Measurements from ENCODE around the gene PQBP1. TPM values are rescaled to one million over a fixed set of nuclear protein-coding genes. Genes with fewer than 3 reads are reported as not detected.
A peak's percentile ranks its signal among the peaks of the same experiment; 100 is the strongest.
"Not testable (repeated sequence)": the region's sequence is repeated elsewhere in the genome, so short reads cannot be mapped to it uniquely, and the experiment has no call there.

PQBP1 gene, protein sequence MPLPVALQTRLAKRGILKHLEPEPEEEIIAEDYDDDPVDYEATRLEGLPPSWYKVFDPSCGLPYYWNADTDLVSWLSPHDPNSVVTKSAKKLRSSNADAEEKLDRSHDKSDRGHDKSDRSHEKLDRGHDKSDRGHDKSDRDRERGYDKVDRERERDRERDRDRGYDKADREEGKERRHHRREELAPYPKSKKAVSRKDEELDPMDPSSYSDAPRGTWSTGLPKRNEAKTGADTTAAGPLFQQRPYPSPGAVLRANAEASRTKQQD
- total RNA-seq (10 to 100 TPM; 66.7 to 68.8 TPM), total RNA-seq (40.2 to 44.9 reads per million in 2 donors)

- Mint-ChIP-seq H3K36me3 (ENCODE audit: low read depth) (peaks cover 2% of the 10 kb centered on the region), H3K27ac (peak within 1 kb of the TSS; percentile 93), H3K4me1 (peaks cover 11% of the 10 kb centered on the region), H3K27me3 (no peaks in the 10 kb centered on the region), H3K4me3 (peak within 1 kb of the TSS; percentile 95)
- peak; percentile 73 to 81 (median 78) for DNase-seq
- ATAC-seq = peak; percentile 86
- no peaks in the 10 kb centered on the region for H3K9me3 ChIP-seq (ENCODE audit: control insufficient read depth, low read length, poor library complexity, severe bottlenecking)
Observed at GRCh38 chrX:48897625-48898306, at the start of gene PQBP1, which contains the start of gene TIMM17B. Gene PQBP1, plus strand, starts transcription at chrX:48897930. Its CDS starts 580 bp downstream, at chrX:48898510. Gene TIMM17B, minus strand, starts transcription at chrX:48897768. Its CDS starts 19 bp downstream, at chrX:48897749.

DNA sequence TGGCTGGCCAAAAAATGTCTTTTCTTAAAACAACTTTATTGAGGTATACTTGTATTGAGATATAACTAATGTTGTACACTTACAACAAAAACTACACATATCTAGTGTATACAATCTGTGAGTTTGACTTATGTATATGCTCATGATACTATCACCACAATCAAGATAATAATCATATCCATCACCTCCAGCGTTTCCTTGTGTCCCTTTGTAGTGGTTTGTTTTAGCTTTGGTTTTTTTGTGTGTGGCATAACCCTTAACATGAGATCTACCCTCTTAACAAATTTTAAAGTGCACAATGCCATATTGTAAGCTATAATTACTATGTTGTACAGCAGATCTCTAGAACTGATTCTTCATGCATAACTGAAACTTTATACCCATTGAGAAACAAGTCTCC is 48.9 kb upstream of the PQBP1 start:
- Mint-ChIP-seq H3K27me3 (no peaks in the 10 kb centered on the region), H3K4me3 (peak overlapping the region; percentile 28), H3K4me1 (peaks cover 8% of the 10 kb centered on the region), H3K27ac (no peak overlapping the region), H3K36me3 (ENCODE audit: low read depth) (no peaks in the 10 kb centered on the region)
- H3K9me3 ChIP-seq (ENCODE audit: control insufficient read depth, low read length, poor library complexity, severe bottlenecking) = no peaks in the 10 kb centered on the region
- DNase-seq (no peak), ATAC-seq (peak; percentile 87)

DNA sequence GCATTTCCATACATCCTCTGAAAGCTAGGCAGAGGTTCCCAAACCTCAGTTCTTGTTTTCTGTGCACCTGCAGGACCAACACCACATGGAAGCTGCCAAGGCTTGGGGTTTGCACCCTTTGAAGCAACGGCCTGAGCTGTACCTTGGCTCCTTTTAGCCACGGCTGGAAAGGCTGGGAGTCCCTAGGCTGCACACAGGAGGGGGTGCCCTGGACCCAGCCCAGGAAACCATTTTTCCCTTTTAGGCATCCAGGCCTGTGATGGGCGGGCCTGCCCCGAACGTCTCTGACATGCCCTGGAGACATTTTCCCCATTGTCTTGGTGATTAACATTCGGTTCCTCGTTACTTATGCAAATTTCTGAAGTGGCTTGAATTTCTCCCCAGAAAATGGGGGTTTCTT is 44.9 kb upstream of the PQBP1 start:
- DNase-seq = no peak
- no peaks in the 10 kb centered on the region for H3K36me3 Mint-ChIP-seq (ENCODE audit: low read depth)
- ATAC-seq = no peak
- H3K27me3 Mint-ChIP-seq = peaks cover 11% of the 10 kb centered on the region
- H3K27ac Mint-ChIP-seq = no peak overlapping the region
- peaks cover 8% of the 10 kb centered on the region for H3K4me1 Mint-ChIP-seq
- no peaks in the 10 kb centered on the region for H3K9me3 ChIP-seq (ENCODE audit: control insufficient read depth, low read length, poor library complexity, severe bottlenecking)
- H3K4me3 Mint-ChIP-seq = no peak overlapping the region

DNA sequence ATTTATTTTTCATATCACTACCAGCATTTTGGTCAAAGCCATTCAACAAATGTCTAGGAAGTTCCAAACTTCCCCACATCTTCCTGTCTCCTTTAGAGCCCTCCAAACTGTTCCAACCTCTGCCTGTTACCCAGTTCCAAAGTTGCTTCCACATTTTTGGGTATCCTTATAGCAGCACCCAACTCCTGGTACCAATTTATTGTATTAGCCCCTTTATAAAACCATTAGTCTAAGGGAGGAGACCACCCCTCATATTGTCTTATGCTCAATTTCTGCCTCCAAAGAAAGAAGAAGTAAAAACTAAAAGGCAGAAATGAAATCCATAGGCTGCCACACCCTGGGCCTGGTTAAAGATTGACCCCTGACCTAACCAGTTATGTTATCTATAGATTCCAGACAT is 44.2 kb upstream of the PQBP1 start:
- H3K27me3 Mint-ChIP-seq = peaks cover 11% of the 10 kb centered on the region
- not testable (repeated sequence) for H3K36me3 Mint-ChIP-seq (ENCODE audit: low read depth); H3K4me1 Mint-ChIP-seq; DNase-seq; ATAC-seq; H3K9me3 ChIP-seq (ENCODE audit: control insufficient read depth, low read length, poor library complexity, severe bottlenecking); H3K27ac Mint-ChIP-seq; H3K4me3 Mint-ChIP-seq

DNA sequence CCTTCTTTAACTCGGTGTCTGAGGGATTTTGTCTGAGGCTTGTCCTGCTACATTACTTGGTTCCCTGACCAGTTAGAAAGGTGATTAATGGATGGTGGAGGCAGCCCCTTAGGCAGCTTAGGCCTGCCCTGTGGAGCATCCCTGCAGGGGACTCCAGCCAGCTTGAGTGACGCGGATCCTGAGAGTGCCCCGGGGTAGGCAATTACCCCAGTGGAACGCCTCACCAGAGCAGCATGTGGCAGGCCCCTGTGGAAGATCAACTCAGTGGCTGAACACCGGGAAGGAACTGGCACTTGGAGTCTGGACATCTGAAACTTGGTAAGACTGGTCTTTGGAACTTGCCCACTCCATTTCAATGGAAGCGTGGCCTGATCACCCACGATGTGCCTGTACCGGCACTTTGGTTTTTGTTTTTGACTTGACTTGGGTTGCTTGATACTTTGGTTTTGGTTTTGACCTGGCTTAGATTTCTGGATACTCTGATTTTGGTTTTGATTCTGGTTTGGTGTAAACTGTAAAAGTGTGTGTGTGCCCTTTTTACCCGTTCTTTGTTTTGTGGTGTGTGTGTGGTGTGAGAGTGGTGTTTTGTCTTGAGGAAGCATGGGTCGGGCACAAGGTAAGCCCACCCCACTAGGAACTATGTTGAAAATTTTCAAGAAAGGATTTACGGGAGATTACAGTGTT is 43.5 kb upstream of the PQBP1 start:
- Mint-ChIP-seq H3K4me3 (peak overlapping the region; percentile 49), H3K27ac (peak overlapping the region; percentile 84), H3K27me3 (peaks cover 11% of the 10 kb centered on the region)
- H3K36me3 Mint-ChIP-seq (ENCODE audit: low read depth); ATAC-seq; DNase-seq; H3K4me1 Mint-ChIP-seq; H3K9me3 ChIP-seq (ENCODE audit: control insufficient read depth, low read length, poor library complexity, severe bottlenecking): not testable (repeated sequence)

DNA sequence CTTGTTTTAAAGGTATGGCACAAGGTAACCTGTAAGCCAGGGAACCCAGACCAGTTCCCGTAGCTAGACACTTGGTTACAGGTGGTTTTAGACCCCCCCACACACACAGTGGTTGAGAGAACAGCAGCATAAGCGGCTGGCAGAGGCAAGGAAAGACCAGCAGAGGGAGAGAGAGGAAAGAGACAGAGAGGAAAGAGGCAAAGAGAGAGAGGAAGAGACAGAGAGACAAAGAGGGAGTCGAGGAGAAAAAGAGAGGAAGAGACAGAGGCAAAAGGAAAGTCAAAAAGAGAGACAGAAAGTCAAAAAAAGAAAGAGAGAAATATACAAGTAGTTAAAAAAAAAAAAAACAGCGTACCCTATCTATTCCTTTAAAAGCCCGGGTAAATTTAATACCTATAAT is 42.8 kb upstream of the PQBP1 start:
- no peak for DNase-seq
- Mint-ChIP-seq H3K4me1 (no peaks in the 10 kb centered on the region), H3K36me3 (ENCODE audit: low read depth) (no peaks in the 10 kb centered on the region), H3K4me3 (no peak overlapping the region), H3K27me3 (peaks cover 11% of the 10 kb centered on the region), H3K27ac (peak overlapping the region; percentile 84)
- ATAC-seq = no peak
- H3K9me3 ChIP-seq (ENCODE audit: control insufficient read depth, low read length, poor library complexity, severe bottlenecking) = no peaks in the 10 kb centered on the region

GRCh38 chrX:48864210-48864609 is 33.5 kb upstream of the PQBP1 start:
- Mint-ChIP-seq H3K4me3 (no peak overlapping the region), H3K27me3 (peaks cover 9% of the 10 kb centered on the region)
- ATAC-seq = no peak

GRCh38 chrX:48872017-48872416 is 25.7 kb upstream of the PQBP1 start:
- not testable (repeated sequence) for H3K27me3 Mint-ChIP-seq; H3K27ac Mint-ChIP-seq; H3K4me3 Mint-ChIP-seq; H3K36me3 Mint-ChIP-seq (ENCODE audit: low read depth); H3K4me1 Mint-ChIP-seq; H3K9me3 ChIP-seq (ENCODE audit: control insufficient read depth, low read length, poor library complexity, severe bottlenecking); ATAC-seq; DNase-seq

More at GRCh38 chrX:48864210-48864609, 33.5 kb upstream of the PQBP1 start:
- no peaks in the 10 kb centered on the region for H3K9me3 ChIP-seq (ENCODE audit: control insufficient read depth, low read length, poor library complexity, severe bottlenecking)
- Mint-ChIP-seq H3K4me1 (no peaks in the 10 kb centered on the region), H3K36me3 (ENCODE audit: low read depth) (no peaks in the 10 kb centered on the region), H3K27ac (no peak overlapping the region)
- no peak for DNase-seq

- DNase-seq; H3K27ac Mint-ChIP-seq; H3K27me3 Mint-ChIP-seq; H3K4me1 Mint-ChIP-seq; H3K36me3 Mint-ChIP-seq (ENCODE audit: low read depth); H3K9me3 ChIP-seq (ENCODE audit: control insufficient read depth, low read length, poor library complexity, severe bottlenecking); ATAC-seq; H3K4me3 Mint-ChIP-seq: not testable (repeated sequence)
Observed at GRCh38 chrX:48876944-48877343, 20.8 kb upstream of the PQBP1 start.

DNA sequence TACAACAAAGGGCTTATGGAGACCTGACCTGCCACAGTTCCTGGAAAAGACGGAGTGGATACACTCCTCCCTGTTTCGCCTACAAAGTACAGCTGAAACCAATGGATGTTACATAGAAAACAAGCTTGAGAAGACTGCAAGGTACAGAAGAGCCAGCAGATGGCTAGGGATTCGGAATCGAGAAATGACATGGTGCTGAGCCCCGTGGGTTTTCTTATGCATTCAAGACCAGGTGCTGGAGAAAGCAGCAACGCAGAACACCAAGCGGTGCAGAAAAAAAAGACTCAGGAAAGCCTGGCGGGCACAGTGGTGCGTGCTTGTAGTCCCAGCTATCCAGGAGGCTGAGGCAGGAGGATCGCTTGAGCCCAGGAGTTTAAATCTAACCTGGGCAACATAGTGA is 14.0 kb upstream of the PQBP1 start:
- Mint-ChIP-seq H3K4me3 (no peak overlapping the region), H3K4me1 (no peaks in the 10 kb centered on the region), H3K27ac (no peak overlapping the region), H3K27me3 (no peaks in the 10 kb centered on the region), H3K36me3 (ENCODE audit: low read depth) (no peaks in the 10 kb centered on the region)
- DNase-seq (no peak), ATAC-seq (no peak)
- no peaks in the 10 kb centered on the region for H3K9me3 ChIP-seq (ENCODE audit: control insufficient read depth, low read length, poor library complexity, severe bottlenecking)

- not testable (repeated sequence) for H3K36me3 Mint-ChIP-seq (ENCODE audit: low read depth); ATAC-seq; H3K27me3 Mint-ChIP-seq; H3K4me3 Mint-ChIP-seq; H3K27ac Mint-ChIP-seq; H3K9me3 ChIP-seq (ENCODE audit: control insufficient read depth, low read length, poor library complexity, severe bottlenecking); DNase-seq; H3K4me1 Mint-ChIP-seq
Observed at GRCh38 chrX:48886586-48886985, 11.1 kb upstream of the PQBP1 start.

DNA sequence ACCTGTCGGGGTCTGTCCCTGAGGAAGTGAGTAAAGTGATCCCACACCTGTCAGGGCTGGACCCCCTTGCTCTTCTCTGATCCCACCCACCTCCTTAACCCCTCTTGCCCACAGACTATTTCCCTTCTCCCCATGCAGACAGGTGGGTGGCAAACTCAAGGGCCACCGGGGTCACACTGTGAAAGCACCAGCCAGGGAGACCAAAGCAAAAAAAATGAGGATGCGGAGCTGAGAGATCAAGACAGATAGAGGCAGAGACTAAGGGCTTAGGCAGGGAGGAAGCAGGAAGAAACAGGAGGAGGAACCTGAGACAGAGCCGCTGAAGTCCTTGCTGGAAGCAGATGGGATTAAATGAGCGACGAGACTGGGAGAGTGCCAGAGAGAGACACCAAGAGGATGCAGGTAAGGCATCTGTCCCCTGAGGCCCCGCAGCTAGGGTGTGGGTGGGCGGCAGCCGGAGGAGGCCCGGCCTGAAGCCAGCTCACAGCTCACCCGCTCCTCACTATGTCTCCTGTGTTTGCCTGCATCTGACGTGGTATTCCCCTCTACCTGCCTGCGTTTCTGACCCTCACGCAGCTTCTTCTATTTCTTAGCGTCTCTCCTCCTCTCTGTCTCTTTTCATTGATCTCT is 7.3 kb upstream of the PQBP1 start:
- Mint-ChIP-seq H3K4me1 (peaks cover 13% of the 10 kb centered on the region), H3K36me3 (ENCODE audit: low read depth) (no peaks in the 10 kb centered on the region), H3K4me3 (peak overlapping the region; percentile 97), H3K27ac (peak overlapping the region; percentile 78), H3K27me3 (no peaks in the 10 kb centered on the region)
- ATAC-seq (peak; percentile 3), DNase-seq (no peak)
- H3K9me3 ChIP-seq (ENCODE audit: control insufficient read depth, low read length, poor library complexity, severe bottlenecking) = no peaks in the 10 kb centered on the region

DNA sequence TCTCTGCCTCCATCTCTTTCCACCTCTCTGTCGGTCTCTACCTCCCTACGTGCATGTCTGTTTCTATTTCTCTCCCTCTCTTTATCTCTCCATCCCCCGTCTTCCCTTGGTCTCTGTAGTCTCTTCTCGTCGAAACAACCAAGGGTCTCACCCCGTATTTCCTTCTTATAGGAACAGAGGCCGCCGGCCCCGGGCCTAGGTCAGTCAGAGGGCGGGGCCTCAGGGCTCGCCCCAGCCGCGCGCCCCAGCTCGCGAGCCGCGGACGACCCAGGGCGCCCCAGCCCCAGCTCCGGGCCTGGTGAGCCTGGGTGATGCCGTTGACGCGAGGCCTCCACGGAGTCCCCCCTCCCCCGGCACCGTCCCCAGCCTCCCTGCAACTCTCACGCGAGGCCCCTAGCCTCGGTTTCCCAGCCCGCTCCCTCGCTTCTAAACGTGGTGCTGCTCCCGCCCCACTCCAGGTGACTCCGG is 6.8 kb upstream of the PQBP1 start:
- peak overlapping the region; percentile 97 for H3K4me3 Mint-ChIP-seq
- peaks cover 13% of the 10 kb centered on the region for H3K4me1 Mint-ChIP-seq
- peak; percentile 39 for ATAC-seq
- peak overlapping the region; percentile 78 for H3K27ac Mint-ChIP-seq
- no peaks in the 10 kb centered on the region for H3K36me3 Mint-ChIP-seq (ENCODE audit: low read depth)
- peak in 1 of 3 donors; percentile 18 for DNase-seq
- H3K9me3 ChIP-seq (ENCODE audit: control insufficient read depth, low read length, poor library complexity, severe bottlenecking) = no peaks in the 10 kb centered on the region
- H3K27me3 Mint-ChIP-seq = no peaks in the 10 kb centered on the region

Data from T-helper 17 cell (primary cell).